HG03521 (cell line): ENCODE results near the gene TOP2A.
"Not testable (repeated sequence)": the region's sequence is repeated elsewhere in the genome, so short reads cannot be mapped to it uniquely, and the experiment has no call there.

Experiments used
- ATAC-seq: cut with Tn5 transposase; IDR thresholded peaks from one replicate; pipeline ENCODE4 v1.9.1; 2021; ENCODE audit warnings: mild to moderate bottlenecking, moderate library complexity; ENCODE audit not compliant: unreplicated experiment

Gene TOP2A

DNA sequence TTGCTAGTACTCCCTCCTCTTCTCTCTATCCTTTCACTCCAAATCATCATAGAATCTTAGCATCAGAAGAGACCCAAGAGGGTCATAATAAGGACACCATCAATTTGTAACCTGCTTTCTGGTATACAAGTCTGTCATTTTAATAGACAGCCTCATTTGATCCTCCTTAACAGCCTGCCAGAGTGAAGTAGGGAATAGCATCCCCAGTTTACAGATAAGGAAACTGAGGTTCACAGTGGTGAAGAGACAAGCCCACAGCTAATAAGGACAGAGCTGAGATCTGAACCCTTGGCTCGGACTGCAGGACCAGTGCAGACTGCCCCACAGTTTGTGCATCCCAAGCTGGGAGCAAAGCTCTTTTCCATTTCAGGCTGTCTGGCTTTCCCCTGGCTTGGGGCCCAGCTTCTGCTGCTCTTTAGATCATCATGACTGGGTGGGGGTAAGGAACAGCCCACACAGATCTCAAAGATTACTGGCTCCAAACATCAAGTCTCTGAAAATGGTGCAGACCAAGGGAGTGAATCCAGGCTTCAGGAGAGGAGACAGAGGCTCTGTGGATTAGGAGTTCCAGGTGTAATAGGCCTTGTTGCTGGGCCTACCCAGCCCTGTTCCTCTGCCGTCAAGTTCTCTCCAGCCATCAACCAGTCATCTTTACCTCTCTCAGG, 15.3 kb upstream of the TOP2A start:
- no peak for ATAC-seq

DNA sequence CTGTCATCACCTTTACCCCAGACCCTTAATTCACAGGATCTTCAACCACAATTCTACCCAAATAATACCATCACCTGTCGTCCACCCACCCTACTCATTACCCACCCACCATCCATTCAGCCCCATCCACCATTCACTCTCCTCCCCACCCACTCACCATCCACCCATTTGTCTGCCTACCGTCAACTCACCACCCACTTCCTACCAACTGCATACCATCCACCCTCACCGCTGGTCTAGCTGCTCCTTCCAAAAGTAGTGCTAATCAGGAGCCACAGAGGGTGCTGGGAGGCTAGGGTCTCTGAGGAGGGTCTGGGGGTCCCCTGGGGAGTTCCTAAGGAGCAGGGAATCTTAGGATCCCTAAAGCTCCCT, 13.5 kb upstream of the TOP2A start:
- ATAC-seq: no peak

DNA sequence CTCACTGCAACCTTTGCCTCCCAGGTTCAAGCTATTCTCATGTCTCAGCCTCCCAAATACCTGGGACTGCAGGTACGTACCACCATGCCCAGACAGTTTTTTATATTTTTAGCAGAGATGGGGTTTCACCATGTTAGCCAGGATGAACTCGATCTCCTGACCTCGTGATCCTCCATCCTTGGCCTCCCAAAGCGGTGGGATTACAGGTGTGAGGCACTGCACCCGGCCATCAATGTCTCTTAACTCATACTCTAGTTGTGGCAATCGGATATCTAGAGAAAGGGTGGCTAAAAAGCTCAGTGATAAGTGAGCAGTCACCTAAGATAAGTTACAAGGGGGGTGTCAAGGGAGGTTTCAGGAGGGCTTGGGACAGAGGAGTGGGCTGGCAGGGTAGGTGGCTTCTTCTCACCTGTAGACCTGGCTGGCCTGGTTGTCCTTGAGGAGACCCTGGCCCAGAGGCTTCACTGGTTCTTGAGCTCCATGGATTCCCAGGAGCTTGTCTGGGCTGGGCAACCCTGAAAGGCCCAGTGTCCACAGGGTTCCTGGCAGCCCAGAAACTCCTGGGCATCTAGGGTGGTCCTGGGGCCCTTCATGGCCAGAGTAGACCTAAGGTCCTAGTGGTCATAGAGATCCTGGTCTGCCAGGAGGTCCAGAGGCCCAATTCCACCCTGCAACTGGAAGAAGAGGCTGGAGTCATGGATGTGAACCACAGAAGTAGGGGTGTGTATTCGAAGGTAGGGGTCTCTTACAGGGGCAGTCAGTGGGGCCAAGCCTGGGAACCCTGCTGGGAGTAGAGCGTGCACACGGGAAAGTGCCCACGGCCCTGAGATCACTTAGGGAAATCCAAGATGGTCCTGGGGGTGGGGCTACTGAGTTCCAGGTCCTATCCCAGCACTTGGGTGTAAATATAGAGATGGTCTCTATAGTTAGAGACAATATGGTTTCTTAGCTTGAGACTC, 12.9 kb upstream of the TOP2A start:
- no peak for ATAC-seq

DNA sequence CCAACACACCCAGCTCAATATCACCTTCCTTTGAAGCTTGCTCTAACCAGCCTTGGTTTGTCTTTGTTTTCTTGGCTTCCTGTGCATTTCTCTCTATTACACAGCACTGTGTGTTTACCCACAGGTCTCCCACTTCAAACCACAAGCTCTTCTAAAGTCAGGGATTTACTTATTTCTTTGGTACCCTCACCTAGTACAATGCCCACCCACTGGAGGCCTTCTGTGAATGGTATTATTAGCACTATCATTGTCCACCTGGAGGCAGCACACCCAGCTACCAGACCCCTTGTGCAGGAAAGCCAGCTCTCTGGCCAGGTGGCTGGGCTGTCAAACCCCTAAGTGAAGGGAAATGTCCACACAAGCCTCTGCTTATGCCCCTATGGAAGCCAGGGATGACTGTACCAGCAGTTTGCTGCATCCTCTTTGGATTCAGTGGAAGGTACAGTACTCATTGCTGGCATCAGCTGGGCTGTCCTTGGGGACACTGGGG, 9.4 kb upstream of the TOP2A start:
- ATAC-seq: no peak

DNA sequence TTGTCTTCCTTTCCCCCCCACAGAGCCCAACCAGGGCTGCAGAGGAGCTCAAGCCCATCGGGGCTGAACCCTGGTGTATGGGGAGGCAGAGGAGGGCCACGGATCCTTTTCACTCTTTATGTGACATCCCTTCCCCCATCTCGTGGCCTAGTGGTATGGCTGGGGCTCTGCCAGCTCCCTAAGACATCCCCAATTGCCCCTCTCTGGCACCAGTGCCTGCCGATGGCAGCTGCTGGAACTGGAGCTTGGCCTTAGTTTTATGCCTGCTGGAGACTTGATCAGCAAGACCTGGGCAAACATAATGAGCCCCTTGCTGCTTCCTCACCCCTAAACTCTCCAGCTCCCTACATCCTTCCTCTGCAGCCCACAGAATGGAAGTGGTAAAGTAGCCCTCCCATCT, 8.0 kb upstream of the TOP2A start:
- no peak for ATAC-seq

DNA sequence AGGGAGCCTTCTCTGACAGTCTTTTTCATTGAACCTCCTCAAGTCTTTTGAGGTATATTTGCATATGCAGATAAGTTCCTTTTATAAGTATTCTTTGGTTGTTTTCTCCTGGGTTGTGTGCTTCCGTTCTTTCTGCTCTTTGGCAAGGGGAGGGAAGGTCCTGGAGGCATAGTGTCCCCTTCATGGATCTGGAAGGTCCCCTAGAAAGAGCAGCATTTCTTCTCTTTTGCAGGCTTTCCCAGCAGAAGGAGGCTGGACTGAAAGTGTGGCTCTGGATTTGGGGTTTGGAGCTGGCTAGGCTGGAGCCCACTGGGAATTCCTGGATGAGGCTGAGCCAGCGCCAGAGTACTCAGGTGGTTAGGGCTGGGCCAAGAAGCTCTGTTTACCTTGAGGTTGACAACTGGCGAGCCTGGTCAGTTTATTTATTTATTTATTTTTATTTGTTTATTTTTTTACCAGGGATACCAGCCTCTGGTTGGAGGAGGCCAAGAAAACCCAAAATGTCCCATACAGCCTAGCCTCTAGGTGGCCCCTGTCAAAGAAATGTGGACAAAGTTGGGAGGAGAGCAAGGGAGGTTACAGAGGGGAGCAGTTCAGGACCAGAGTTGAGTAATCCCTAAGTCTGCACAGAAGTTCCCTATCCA, 5.4 kb upstream of the TOP2A start:
- ATAC-seq: no peak

DNA sequence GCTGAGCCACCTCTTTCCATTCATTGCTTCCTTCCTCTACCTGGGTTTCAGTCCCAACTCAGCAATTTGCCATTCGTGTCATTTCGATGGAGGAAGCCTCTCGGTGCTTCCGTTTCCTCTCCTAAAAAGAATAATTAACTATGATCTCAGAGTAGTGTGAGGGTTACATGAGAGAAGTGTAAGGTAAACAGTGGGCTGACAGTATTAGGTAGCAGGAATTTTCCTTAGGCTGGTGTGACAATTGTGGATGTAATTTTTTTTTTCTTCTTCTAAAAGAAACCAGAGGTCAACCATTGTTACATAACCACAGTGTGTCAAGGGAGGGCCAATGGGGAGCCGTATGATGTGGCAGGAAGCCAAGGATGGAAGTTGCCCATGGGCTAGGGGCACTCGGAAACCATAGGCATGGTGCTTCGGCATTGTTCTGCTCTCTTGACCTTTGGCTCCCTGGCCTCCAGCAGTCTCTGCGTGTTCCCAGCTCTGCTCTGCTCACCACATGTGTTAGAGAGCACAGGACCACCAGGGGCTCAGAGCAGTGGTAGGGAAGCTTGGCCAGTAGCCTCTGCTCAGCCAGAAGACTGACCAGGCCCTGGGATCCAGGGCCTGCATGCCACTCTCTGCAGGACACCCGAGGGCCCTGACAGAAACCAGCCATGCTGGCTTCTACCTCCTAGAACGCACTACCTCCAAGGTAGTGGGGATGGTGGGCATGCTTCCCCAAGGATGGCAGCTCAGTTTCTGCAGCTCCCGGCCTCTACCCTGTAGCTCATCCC, 2.0 kb upstream of the TOP2A start:
- no peak for ATAC-seq

DNA sequence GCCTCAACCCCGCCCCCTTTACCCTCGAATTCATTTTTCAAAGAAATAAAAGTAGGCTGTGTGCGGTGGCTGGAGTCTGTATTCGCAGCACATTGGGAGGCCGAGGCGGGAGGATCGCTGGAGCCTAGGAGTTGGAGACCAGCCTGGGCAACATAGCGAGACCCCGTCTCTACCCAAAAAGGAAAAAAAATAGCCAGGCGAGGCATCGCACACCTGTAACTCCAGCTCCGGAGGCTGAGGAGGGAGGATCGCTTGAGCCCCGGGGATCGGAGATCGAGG, 671 bp upstream of the TOP2A start:
- ATAC-seq: no peak

DNA sequence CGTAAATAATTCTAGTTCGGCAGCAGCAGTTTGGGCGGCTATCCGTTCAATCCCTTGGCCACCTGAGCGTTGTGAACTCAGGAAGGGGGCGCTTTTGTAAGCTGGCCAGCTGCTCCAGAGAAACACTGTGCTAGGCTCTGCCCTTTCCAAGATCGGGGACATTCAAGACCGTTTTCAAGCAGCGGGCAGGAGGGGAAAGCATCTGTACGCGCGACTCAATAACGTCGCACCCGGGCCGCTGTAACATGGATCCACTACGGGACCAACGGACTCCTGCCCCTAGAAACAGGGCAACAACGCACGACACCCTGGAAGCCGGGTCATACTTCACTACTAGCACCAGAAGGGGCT, 463 bp downstream of the TOP2A start:
- ATAC-seq: peak; percentile 6

DNA sequence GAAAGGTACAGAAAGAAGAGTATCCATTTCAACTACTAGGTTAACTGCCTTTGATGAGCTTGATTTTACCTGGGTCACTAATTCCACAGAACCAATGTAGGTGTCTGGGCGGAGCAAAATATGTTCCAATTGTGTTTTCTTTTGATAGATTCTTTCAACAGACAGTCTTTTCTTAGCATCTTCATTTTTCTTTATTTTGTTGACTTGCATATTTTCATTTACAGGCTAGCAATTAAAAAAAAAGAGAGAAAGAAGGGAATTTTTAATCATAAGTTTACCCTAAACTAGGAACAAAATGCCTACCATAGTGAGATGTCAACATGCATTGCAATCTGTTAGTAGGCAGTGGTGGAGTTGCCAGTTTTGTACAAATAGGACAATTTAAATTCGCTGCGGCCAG, 1.0 kb downstream of the TOP2A start:
- ATAC-seq: no peak

DNA sequence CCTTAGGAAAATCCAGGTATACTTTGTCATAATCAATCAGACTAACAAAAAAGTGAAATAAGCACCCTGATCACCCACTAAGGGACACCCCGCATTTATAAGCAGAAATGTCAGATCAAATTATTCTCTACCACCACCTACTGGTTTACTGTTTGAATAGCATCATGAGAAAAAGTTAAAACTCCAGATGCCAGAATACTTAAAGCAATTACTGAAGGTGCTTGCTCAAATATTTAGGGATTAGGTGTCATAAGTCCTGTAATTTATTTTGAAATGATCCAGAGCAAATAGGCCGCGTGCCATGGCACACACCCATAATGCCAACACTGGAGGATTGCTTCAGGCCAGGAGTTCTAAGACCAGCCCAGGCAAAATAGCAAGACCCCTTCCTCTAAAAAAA, 2.3 kb downstream of the TOP2A start:
- no peak for ATAC-seq

DNA sequence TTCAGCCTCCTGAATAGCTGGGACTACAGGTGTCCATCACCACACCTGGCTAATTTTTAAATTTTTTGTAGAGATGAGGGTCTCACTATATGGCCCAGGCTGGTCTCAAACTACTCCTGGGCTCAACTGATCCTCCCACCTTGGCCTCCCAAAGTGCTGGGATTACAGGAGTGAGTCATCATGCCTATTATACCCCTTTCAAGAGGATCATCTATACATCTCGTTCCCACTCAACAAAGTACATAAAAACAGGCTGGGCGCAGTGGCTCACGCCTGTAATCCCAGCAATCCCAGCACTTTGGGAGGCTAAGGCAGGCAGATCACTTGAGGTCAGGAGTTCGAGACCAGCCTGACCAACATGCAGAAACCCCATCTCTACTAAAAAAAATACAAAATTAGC, 3.4 kb downstream of the TOP2A start:
- not testable (repeated sequence) for ATAC-seq

DNA sequence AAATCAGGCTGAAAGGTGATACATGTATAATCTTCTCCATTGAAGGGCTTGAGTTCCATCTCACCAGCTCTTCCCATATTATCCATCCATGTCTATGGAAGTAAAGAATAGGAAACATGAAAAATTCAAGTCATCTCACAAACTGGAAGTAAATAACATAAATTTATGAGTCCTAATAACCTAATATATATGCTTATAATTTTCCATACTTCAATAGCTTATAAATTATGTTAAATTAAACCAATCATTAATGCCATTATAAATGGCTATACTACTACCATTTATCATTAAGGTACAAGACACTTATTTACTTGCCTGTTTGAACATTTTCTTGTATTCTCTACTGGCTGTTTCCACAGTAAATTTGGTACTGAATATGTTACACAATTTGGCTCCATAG, 4.8 kb downstream of the TOP2A start:
- no peak for ATAC-seq

DNA sequence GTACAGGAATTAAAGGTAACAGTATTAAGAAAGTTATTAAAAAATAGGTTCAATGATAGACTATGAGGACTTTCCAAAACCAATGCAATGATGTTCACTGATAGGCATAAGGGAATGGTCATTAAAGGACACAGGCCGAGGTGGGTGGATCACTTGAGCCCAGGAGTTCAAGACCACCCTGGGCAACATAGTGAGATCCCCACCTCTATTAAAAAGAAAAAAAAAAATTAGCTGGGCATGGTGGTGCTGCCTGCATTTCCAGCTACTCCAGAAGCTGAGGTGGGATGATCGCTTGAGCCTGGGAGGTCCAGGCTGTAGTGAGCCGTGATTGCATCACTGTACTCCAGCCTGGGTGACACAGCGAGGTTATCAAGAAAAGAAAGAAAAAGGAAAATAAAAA, 5.9 kb downstream of the TOP2A start:
- no peak for ATAC-seq

DNA sequence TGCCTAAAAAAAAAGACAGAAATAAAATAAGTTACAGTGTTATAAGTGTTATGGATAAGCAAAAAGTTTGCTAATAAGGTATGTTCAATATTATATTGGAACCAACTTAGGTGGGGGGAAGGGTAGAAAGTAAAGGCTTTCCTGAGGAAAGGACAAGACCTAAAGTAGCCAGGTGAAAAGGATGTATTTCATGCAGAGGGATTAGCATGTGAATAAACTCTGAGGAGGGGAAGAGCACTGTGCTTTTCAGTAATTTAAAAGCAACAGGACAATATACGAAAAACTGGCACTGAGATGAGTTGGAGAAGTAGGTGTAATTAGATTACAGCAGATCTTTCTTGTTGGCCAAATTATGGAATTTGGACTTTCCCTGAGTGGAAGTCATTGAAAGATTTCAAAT, 7.6 kb downstream of the TOP2A start:
- ATAC-seq: no peak

DNA sequence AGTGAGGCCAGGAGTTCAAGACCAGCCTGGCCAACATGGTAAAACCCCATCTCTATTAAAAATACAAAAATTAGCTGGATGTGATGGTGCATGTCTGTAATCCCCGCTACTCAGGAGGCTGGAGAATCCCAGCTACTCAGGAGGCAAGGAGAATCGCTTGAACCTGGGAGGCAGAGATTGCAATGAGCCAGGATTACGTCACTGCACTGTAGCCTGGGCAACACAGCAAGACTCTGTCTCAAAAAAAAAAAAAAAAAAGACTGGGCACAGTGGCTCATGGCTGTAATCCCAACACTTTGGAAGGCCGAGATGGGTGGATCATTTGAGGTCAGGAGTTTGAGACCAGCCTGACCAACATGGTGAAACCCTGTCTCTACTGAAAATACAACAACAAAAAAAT, 8.2 kb downstream of the TOP2A start:
- not testable (repeated sequence) for ATAC-seq

DNA sequence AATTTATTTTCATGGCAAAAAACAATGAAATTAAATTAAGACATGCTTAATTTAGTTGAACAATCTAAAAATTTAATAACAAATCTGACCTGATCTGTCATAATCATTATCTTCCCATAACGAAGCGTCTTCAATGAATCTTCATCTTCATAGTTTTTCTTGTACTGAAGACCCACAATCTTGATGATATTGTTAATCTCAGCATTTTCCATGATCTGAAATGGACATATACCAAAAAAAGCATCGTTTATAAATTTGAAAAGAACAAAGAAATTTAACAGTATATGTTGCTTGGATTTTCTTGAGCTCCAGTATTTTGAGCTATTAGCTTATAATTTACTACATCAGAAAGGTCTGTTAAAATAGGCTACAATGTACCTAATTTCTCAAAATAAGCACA, 10.2 kb downstream of the TOP2A start:
- no peak for ATAC-seq

DNA sequence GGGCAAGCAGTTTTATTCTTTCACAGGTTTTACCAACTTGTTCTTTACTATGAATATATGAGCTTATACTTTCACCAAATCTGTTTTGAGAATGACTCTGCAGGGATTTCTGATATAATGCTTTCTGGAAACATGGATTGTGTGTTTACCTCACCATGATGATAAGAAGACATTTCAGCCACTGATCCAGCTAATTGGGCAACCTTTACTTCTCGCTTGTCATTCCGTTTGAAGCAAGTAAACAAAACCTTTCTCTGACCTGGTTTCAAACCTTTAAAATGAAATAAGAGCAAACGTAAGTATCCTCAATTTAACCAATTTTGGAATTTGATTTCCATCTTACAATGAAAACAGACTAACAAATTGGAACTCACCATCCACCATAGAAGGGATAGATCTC, 13.7 kb downstream of the TOP2A start:
- no peak for ATAC-seq

DNA sequence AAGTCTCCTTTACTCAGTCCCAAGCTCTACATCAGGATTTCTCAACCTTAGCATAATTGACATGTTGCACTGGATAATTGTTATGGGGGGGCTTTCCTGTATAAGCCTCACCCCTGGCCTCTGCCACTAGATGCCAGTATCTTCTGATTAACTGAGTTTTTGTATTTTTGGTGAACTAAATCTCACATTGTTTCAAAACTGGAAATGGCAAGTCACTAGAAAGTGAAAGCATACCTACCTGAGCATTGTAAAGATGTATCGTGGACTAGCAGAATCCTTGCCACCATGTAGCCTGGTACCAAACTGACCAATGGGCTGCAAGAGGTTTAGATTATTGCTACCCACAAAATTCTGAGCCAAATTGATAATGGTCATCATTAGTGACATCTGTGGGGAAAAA, 15.0 kb downstream of the TOP2A start:
- ATAC-seq: no peak

DNA sequence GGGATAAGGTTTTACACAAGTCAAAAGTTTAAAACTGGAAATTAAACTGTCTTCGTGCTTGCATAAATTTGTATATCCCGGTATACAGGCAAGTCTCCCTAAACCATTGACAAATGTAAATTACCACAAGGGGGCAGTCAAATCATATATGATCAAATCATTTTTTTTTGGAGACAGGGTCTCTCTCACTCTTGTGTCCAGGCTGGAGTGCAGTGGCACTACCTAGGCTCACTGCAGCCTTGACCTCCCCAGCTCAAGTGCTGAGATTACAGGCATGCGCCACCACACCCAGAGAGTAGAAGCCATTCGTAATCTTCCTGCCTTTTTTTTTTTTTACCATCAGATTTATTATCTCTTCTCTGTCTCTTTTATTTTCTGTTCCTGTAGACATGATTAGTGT, 18.5 kb downstream of the TOP2A start:
- no peak for ATAC-seq

DNA sequence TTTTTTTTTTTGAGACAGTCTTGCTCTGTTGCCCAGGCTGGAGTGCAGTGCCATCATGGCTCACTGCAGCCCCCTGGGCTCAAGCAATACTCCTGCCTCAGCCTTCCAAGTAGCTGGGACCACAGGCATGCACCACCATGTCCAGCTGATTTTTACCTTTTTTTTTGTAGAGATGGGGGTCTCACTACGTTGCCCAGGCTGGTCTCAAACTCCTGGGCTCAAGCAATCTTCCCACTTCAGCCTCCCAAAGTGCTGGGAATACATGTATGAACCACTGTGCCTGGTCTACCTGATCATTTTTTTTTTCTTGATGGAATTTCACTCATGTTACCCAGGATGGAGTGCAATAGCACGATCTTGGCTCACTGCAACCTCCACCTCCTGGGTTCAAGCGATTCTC, 31.1 kb downstream of the TOP2A start:
- ATAC-seq: not testable (repeated sequence)
